HG03159 (cell line): ENCODE data around the gene ADGRL3.

ENCODE experiments used
- ATAC-seq: cut with Tn5 transposase; IDR thresholded peaks from one replicate; pipeline ENCODE4 v1.9.1; 2021; ENCODE audit warnings: mild to moderate bottlenecking, moderate library complexity; ENCODE audit not compliant: unreplicated experiment

ADGRL3 gene

GRCh38 chr4:61853041-61853440 is 652.9 kb downstream of the ADGRL3 start:
- no peak for ATAC-seq

- ATAC-seq = no peak
Measured at GRCh38 chr4:61860376-61860775, 660.2 kb downstream of the ADGRL3 start.

DNA sequence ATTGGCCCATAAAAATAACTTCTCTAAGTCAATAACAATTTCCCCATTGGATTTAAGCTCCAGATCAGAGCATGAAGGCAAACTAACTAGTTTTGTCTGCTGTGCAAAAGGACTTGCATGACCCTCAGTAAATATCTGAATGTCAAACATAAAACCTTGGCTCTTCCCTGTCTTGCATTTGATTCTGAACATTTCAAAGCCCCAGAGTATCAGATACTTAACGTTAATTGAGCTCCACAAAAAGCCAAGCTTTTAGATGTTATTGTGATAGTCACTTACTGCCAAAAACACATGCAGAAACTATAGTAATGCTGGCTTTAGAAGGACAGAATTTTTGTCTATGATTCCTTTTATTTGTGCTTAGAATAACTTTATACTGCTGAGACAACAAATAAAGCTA is 664.2 kb downstream of the ADGRL3 start:
- no peak for ATAC-seq

DNA sequence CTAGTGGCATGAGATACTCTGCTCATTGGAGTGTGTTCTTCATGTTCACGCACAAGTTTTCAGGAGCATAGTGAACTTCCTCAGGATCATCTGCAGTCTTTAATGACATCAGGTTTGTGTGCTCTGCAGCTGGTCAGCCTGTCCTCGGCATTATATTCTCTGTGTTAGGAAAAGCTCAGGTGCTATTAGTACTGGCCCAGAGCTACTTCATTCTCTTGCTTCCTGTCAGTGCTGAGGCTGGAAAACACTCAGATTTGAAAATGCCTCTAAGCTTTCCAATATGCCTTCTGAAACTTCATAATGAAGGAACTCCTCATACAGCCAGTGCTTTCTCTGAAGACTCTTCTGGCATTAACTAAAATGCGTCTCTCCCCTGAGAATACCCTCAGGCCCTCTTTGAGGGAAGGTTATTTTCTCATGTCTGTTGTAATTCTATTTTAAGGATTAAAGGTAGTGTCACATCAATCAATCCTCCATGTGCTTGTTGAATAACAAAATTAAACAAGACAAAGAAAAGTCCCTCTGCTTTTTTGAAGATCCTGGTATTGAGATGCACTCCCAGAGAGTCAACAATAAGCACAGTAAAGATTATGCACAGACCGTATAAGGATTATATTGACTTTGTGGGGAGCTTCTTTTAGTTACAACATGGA is 666.4 kb downstream of the ADGRL3 start:
- ATAC-seq = no peak

DNA sequence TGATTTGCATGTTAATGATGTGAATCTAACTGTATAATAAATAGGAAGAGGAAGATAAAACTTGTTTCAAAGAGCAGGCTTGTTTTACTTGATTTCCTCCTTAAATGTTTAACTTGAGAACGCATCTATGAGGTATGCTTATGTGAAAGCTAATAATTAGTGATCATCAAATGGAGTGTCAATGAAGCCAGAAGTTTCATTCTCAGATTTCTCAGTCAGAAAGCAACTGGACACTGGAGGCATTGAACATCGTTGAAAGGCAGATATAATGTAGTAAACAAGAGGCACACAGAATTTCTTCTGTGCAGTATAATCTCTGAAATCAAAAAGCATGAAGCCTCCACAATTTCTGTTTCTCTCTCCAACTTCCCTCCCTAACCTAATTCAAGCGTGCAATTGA is 672.9 kb downstream of the ADGRL3 start:
- no peak for ATAC-seq

- no peak for ATAC-seq
Measured at GRCh38 chr4:61877266-61877665, 677.1 kb downstream of the ADGRL3 start.

GRCh38 chr4:61877893-61878292 is 677.8 kb downstream of the ADGRL3 start:
- no peak for ATAC-seq

- ATAC-seq = no peak
Measured at GRCh38 chr4:61882381-61882780, 682.3 kb downstream of the ADGRL3 start.

GRCh38 chr4:61886131-61886530 is 686.0 kb downstream of the ADGRL3 start:
- no peak for ATAC-seq

DNA sequence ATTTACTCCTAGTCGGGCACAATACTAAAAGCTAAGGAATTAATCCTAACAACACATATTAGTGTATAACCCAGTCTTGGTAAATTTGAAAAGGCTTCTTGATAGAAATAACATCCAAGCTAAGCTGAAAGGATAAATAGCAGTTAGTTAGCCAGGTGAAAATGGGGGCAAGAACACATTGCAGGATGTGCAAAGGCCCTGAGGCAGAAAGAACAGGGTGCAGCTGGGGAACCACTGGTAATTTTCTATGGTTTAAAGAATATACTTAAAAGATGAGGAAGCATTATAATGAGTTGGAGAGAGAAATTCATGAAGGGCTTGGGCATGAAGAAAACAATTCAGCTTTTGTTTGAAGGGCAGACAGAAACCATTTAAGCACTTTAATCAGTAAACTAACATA is 689.0 kb downstream of the ADGRL3 start:
- ATAC-seq = no peak

- ATAC-seq = no peak
Measured at GRCh38 chr4:61890321-61890720, 690.2 kb downstream of the ADGRL3 start.

- no peak for ATAC-seq
Measured at GRCh38 chr4:61891953-61892352, 691.8 kb downstream of the ADGRL3 start.

DNA sequence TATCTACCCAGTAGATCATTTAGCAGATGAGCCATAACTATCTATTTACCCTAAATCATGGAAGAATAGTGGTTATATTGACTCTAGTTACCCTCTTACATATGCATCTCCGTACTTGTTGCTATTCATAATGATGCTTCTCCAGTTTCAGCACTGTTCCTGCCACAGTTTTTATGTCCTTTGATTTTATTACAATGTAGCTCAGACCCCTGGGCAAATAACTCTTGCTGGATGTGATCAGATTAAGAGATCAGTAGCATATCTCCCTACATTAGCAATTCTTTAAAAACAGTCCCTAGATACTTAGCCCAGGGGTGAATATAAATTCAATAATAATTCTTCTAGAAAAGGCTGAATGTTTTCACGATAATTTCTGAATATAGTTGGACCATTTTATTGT is 696.5 kb downstream of the ADGRL3 start:
- ATAC-seq = no peak

GRCh38 chr4:61909031-61909430 is 708.9 kb downstream of the ADGRL3 start:
- no peak for ATAC-seq

DNA sequence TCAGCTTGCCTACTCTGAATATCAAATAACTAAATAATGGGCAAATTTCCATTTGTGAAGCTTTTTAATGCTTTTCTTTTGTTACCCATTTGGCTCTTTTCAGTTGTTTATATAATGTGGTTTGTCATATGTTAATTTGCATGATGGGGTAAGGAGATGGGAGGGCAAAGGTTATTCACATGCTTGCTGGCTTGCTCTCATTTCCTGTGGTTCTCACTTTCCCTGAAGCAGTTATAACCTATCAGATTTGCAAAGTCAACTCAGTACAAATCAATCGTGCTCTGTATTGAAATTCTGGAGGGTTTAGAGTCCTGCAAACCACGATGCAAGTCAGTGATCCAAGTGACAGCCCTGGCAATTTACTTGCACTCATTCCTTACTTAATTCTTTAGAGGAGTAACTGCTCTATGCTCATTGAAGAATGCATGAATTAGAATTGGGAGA is 711.2 kb downstream of the ADGRL3 start:
- no peak for ATAC-seq

DNA sequence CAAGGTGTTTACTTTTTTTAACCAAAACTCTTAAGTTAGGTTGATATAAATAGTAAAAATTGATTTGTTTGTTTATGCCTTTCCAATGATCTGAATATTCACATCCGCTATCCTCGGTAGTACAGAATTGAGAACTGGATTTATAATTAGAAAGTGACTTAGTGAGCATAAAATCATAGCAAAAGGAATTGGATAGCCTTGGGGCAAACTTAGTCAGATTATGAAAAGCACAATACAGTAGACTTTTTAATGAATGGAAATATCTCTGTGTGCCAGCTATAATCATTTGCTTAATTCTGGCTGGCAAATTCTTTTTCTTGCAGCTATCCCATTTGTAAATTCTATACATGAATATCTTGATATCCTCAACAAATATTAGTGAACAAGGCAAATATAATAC is 713.5 kb downstream of the ADGRL3 start:
- ATAC-seq = no peak

GRCh38 chr4:61915501-61915900 is 715.4 kb downstream of the ADGRL3 start:
- ATAC-seq = no peak

DNA sequence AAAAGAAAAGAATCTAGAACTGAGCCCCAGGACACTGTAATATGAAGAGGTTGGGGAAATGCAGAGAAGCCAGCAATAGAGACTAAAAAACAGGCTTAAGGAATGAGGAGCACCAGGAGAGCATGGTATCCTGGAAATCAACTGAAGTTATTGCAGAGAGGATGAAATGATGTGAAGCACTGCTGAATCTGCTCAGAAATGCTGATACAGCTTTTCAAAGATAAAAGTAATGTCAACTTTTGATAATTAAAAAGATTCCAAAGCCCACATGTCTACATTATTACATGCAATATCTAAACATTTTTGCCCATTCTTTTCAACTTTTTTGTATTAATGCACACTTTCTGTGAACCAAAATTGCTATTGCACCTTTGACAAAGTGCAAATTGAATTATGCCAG is 718.4 kb downstream of the ADGRL3 start:
- no peak for ATAC-seq

- no peak for ATAC-seq
Measured at GRCh38 chr4:61918987-61919386, 718.9 kb downstream of the ADGRL3 start.

GRCh38 chr4:61919561-61919960 is 719.4 kb downstream of the ADGRL3 start:
- no peak for ATAC-seq

DNA sequence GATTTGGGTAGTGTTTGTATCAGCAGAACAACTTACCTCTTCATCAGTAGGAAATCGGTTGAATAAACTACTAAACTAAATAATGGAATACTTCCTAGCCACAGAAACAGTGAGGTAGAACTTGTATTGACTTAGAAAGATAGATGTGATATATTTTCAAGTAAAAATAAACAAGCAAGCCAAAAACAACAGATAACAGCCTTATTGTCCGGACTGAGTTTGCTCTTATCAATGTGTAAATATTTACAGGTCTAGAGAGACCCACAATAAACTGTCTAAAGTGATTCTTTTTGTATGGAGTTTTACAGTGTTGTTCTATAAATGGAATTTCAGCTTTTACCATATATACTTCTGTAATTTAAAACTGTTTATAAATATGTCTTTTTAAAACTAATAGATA is 721.8 kb downstream of the ADGRL3 start:
- no peak for ATAC-seq

DNA sequence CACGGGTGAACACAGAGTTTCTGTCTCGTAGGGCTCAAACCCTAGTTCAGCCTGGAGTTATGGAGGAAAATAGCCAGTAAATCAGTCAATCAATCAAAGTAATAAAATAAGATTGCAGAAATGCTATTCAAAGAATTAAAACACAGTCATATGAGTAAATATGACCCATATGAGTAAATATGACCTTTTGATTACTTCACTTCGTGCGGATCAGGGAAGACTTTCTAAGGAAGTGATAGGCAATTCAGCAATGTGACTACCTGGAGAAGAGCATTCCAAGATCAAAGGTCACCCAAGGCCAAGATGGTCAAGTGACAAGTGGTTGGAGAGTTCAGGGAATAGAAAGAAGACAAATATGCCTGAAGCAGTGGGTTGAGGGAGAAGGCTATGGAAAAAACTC is 722.6 kb downstream of the ADGRL3 start:
- ATAC-seq = no peak

DNA sequence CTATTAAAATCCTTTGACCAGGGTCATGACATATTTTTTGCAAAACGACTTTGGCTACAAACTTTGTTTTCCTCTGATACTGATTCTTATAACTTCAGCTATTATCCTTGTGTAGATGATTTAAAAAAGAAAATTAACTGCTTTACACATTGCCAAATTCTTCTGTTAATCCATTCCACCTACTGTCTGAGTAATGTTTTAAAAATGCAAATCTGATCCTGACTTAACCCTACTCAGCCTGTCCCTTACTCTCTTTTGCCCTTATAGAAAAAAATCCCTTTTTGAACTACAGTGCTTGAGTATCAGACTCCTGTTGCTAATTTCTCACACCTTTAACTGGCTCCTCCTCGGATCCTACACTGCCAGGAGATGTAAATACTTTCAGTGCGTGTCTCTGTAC is 723.1 kb downstream of the ADGRL3 start:
- no peak for ATAC-seq
